Measurements from ENCODE around the gene MSLN.

The MSLN gene

GRCh38 chr16:787978-788398 is 27.5 kb downstream of the MSLN start, which contains the start of gene RPUSD1:
Gene RPUSD1, minus strand, starts transcription at chr16:788381. Its CDS starts 644 bp downstream, at chr16:787737.
- TF ChIP-seq YY1 (IDR thresholded peaks at IDR 0.05; ENCODE audit: insufficient read depth, insufficient read length) (no peak), SUZ12 (IDR thresholded peaks at IDR 0.05; ENCODE audit: extremely low read depth, insufficient read depth, insufficient read length) (no peak), ZNF274 (IDR thresholded peaks at IDR 0.05; ENCODE audit: low read depth, low read length) (no peak)
- H3K9me3 ChIP-seq (ENCODE audit: insufficient read depth, low read length) = no peaks in the 10 kb centered on the region
- H3K36me3 ChIP-seq (ENCODE audit: insufficient read depth, insufficient read length, low read length) = peaks cover 73% of the 10 kb centered on the region

GRCh38 chr16:788399-789126 is 28.0 kb downstream of the MSLN start, which contains the start of gene CHTF18:
Gene CHTF18, plus strand, starts transcription at chr16:788620. Its CDS starts 65 bp downstream, at chr16:788685.
- H3K9me3 ChIP-seq (ENCODE audit: insufficient read depth, low read length) = no peaks in the 10 kb centered on the region
- H3K27me3 ChIP-seq (ENCODE audit: insufficient read depth, insufficient read length) = no peaks in the 10 kb centered on the region
- peak within 1 kb of the TSS; percentile 99 for H3K9ac ChIP-seq (ENCODE audit: insufficient read length, low read depth)
- DNase-seq (ENCODE audit: low read depth, low spot score) = peak; percentile 85
- TF ChIP-seq SUZ12 (IDR thresholded peaks at IDR 0.05; ENCODE audit: extremely low read depth, insufficient read depth, insufficient read length) (no peak), YY1 (IDR thresholded peaks at IDR 0.05; ENCODE audit: insufficient read depth, insufficient read length) (no peak), ZNF274 (IDR thresholded peaks at IDR 0.05; ENCODE audit: low read depth, low read length) (no peak)
- peaks cover 79% of the 10 kb centered on the region for H3K36me3 ChIP-seq (ENCODE audit: insufficient read depth, insufficient read length, low read length)
- peaks cover 14% of the 10 kb centered on the region for H3K4me1 ChIP-seq (ENCODE audit: insufficient read depth, insufficient read length)
- peak within 1 kb of the TSS; percentile 99 for H3K4me3 ChIP-seq (ENCODE audit: insufficient read length, low read depth)

More at GRCh38 chr16:787978-788398, 27.5 kb downstream of the MSLN start, which contains the start of gene RPUSD1:
- Histone ChIP-seq H3K4me3 (ENCODE audit: insufficient read length, low read depth) (peak within 1 kb of the TSS; percentile 99), H3K4me1 (ENCODE audit: insufficient read depth, insufficient read length) (peaks cover 15% of the 10 kb centered on the region), H3K27me3 (ENCODE audit: insufficient read depth, insufficient read length) (no peaks in the 10 kb centered on the region), H3K9ac (ENCODE audit: insufficient read length, low read depth) (peak within 1 kb of the TSS; percentile 99)
- DNase-seq (ENCODE audit: low read depth, low spot score) = no peak

- TF ChIP-seq YY1 (IDR thresholded peaks at IDR 0.05; ENCODE audit: insufficient read depth, insufficient read length) (no peak), ZNF274 (IDR thresholded peaks at IDR 0.05; ENCODE audit: low read depth, low read length) (no peak), SUZ12 (IDR thresholded peaks at IDR 0.05; ENCODE audit: extremely low read depth, insufficient read depth, insufficient read length) (no peak)
These were observed 28.8 kb downstream of the MSLN start for GRCh38 chr16:789191-789850.

GRCh38 chr16:790086-790485 is 29.6 kb downstream of the MSLN start:
- Histone ChIP-seq H3K9me3 (ENCODE audit: insufficient read depth, low read length) (no peaks in the 10 kb centered on the region), H3K4me3 (ENCODE audit: insufficient read length, low read depth) (no peak overlapping the region), H3K36me3 (ENCODE audit: insufficient read depth, insufficient read length, low read length) (peaks cover 82% of the 10 kb centered on the region), H3K4me1 (ENCODE audit: insufficient read depth, insufficient read length) (peaks cover 18% of the 10 kb centered on the region), H3K27me3 (ENCODE audit: insufficient read depth, insufficient read length) (no peaks in the 10 kb centered on the region), H3K9ac (ENCODE audit: insufficient read length, low read depth) (peak overlapping the region; percentile 98)
- TF ChIP-seq SUZ12 (IDR thresholded peaks at IDR 0.05; ENCODE audit: extremely low read depth, insufficient read depth, insufficient read length) (no peak), YY1 (IDR thresholded peaks at IDR 0.05; ENCODE audit: insufficient read depth, insufficient read length) (no peak), ZNF274 (IDR thresholded peaks at IDR 0.05; ENCODE audit: low read depth, low read length) (no peak)
- no peak for DNase-seq (ENCODE audit: low read depth, low spot score)

More at GRCh38 chr16:789191-789850, 28.8 kb downstream of the MSLN start:
- H3K9me3 ChIP-seq (ENCODE audit: insufficient read depth, low read length) = no peaks in the 10 kb centered on the region
- H3K4me3 ChIP-seq (ENCODE audit: insufficient read length, low read depth) = peak overlapping the region; percentile 99
- no peaks in the 10 kb centered on the region for H3K27me3 ChIP-seq (ENCODE audit: insufficient read depth, insufficient read length)
- H3K4me1 ChIP-seq (ENCODE audit: insufficient read depth, insufficient read length) = peaks cover 16% of the 10 kb centered on the region
- H3K36me3 ChIP-seq (ENCODE audit: insufficient read depth, insufficient read length, low read length) = peaks cover 81% of the 10 kb centered on the region
- H3K9ac ChIP-seq (ENCODE audit: insufficient read length, low read depth) = peak overlapping the region; percentile 98
- no peak for DNase-seq (ENCODE audit: low read depth, low spot score)

GRCh38 chr16:791131-791530 is 30.6 kb downstream of the MSLN start:
- Histone ChIP-seq H3K9me3 (ENCODE audit: insufficient read depth, low read length) (no peaks in the 10 kb centered on the region), H3K9ac (ENCODE audit: insufficient read length, low read depth) (no peak overlapping the region), H3K36me3 (ENCODE audit: insufficient read depth, insufficient read length, low read length) (peaks cover 79% of the 10 kb centered on the region), H3K4me3 (ENCODE audit: insufficient read length, low read depth) (no peak overlapping the region), H3K27me3 (ENCODE audit: insufficient read depth, insufficient read length) (no peaks in the 10 kb centered on the region), H3K4me1 (ENCODE audit: insufficient read depth, insufficient read length) (peaks cover 18% of the 10 kb centered on the region)
- DNase-seq (ENCODE audit: low read depth, low spot score) = no peak
- no peak for TF ChIP-seq ZNF274 (IDR thresholded peaks at IDR 0.05; ENCODE audit: low read depth, low read length)
- no peak for TF ChIP-seq YY1 (IDR thresholded peaks at IDR 0.05; ENCODE audit: insufficient read depth, insufficient read length)

- Histone ChIP-seq H3K36me3 (ENCODE audit: insufficient read depth, insufficient read length, low read length) (peaks cover 79% of the 10 kb centered on the region), H3K4me1 (ENCODE audit: insufficient read depth, insufficient read length) (peaks cover 24% of the 10 kb centered on the region), H3K9me3 (ENCODE audit: insufficient read depth, low read length) (no peaks in the 10 kb centered on the region), H3K9ac (ENCODE audit: insufficient read length, low read depth) (no peak overlapping the region), H3K4me3 (ENCODE audit: insufficient read length, low read depth) (no peak overlapping the region), H3K27me3 (ENCODE audit: insufficient read depth, insufficient read length) (no peaks in the 10 kb centered on the region)
- DNase-seq (ENCODE audit: low read depth, low spot score) = no peak
- TF ChIP-seq SUZ12 (IDR thresholded peaks at IDR 0.05; ENCODE audit: extremely low read depth, insufficient read depth, insufficient read length) = no peak
- no peak for TF ChIP-seq ZNF274 (IDR thresholded peaks at IDR 0.05; ENCODE audit: low read depth, low read length)
- no peak for TF ChIP-seq YY1 (IDR thresholded peaks at IDR 0.05; ENCODE audit: insufficient read depth, insufficient read length)
These were observed 31.9 kb downstream of the MSLN start for GRCh38 chr16:792221-792995.

Measured in NT2/D1 (cell line).